ENCODE measurements around the gene SPCS1.
"Not testable (repeated sequence)": the region's sequence is repeated elsewhere in the genome, so short reads cannot be mapped to it uniquely, and the experiment has no call there.

Gene SPCS1

DNA sequence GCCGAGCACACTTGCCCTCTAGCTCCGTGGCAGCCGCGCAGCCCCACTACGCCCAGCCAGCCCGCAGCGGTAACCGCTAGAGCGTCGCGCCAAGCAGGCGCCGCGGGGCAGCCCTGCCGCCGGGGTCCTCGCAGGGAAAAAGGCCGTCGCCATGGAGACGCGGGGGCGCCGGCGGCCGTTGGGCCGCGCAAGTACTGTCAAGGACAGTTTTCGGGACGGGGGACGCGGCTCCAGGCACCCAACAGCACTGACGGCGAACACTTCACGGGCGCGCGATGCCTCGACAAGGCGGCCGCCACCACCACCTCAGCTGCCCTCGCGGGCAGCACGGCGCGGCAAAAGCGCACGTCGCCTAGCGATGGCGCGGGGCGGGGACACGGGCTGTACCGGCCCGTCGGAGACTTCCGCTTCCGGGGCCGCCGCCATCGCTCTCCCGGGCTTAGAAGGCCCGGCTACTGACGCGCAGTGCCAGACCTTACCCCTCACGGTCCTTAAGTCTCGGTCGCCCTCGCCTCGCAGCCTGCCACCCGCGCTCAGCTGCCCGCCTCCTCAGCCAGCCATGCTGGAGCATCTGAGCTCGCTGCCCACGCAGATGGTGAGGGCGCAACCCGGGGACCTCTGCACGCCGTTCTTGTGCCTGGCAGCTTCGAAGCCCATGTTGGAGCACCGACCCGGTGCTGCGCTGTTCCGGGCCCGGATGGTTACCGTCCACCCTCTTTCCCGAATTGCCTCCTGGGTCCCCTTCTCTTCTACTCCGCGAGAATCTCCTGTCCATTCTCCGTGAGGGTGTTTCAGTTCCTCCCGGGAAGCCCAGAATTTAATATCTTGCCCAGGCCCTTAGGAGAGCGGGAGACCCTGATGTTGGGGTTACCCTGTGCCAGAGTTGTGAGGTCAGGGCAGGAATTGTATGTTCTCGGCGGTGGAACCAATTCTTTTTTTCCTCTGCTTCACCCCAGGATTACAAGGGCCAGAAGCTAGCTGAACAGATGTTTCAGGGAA lies at the start of gene SPCS1, which contains the start of gene GLT8D1:
TSS of gene SPCS1 (plus strand) at position 419 of the 999 bp plus-strand sequence. CDS start at position 560, 141 bp downstream.
TSS of gene GLT8D1 (minus strand) at position 104 of the 999 bp plus-strand sequence. CDS start 5,331 bp downstream, outside the sequence.
- H3K36me3 Mint-ChIP-seq (ENCODE audit: low read depth), result peaks cover 28% of the 10 kb centered on the region
- H3K27ac Mint-ChIP-seq, result peak within 1 kb of the TSS; percentile 97
- no peaks in the 10 kb centered on the region for H3K27me3 Mint-ChIP-seq
- peak within 1 kb of the TSS; percentile 98 for H3K4me3 Mint-ChIP-seq
- peaks cover 25% of the 10 kb centered on the region for H3K4me1 Mint-ChIP-seq (ENCODE audit: low read depth)
- intact Hi-C loops (cut with micrococcal nuclease), result loop anchor here (1.0 kb wide), 1 partner anchor 20 kb away; the partner anchor contains the start of gene GNL3
- no peaks in the 10 kb centered on the region for H3K9me3 Mint-ChIP-seq

DNA sequence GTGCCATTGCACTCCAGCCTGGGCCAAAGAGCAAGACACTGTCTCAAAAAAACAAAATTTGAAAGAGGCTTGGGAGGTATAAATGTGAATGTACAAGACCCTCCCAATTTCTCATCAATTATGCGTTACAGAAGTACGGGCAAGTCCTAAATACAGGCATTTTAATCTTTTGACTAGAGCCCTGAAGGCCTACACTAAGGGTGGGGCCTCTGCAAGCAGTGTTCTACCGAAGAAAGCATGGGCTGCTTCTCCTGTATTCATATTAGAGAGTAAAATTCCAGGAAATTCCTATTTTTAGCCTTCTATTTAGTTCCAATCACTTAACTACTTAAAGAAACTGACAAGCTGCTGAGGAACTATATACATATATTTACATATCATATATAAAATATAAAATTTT lies 45.9 kb upstream of the SPCS1 start:
- H3K4me3 Mint-ChIP-seq, result no peak overlapping the region
- no peak overlapping the region for H3K27ac Mint-ChIP-seq
- no peaks in the 10 kb centered on the region for H3K9me3 Mint-ChIP-seq
- no peaks in the 10 kb centered on the region for H3K4me1 Mint-ChIP-seq (ENCODE audit: low read depth)
- intact Hi-C loops (cut with micrococcal nuclease), result no loop called here
- no peaks in the 10 kb centered on the region for H3K27me3 Mint-ChIP-seq
- H3K36me3 Mint-ChIP-seq (ENCODE audit: low read depth), result peaks cover 100% of the 10 kb centered on the region

GRCh38 chr3:52663098-52663497 lies 42.8 kb upstream of the SPCS1 start:
- Mint-ChIP-seq H3K27me3 (no peaks in the 10 kb centered on the region), H3K9me3 (no peaks in the 10 kb centered on the region), H3K36me3 (ENCODE audit: low read depth) (peaks cover 100% of the 10 kb centered on the region), H3K4me3 (no peak overlapping the region), H3K27ac (no peak overlapping the region), H3K4me1 (ENCODE audit: low read depth) (no peaks in the 10 kb centered on the region)
- intact Hi-C loops (cut with micrococcal nuclease), result no loop called here

- Mint-ChIP-seq H3K27ac (no peak overlapping the region), H3K4me3 (no peak overlapping the region), H3K27me3 (no peaks in the 10 kb centered on the region), H3K36me3 (ENCODE audit: low read depth) (peaks cover 95% of the 10 kb centered on the region), H3K9me3 (no peaks in the 10 kb centered on the region), H3K4me1 (ENCODE audit: low read depth) (peaks cover 30% of the 10 kb centered on the region)
- intact Hi-C loops (cut with micrococcal nuclease), result no loop called here
These were observed 35.0 kb upstream of the SPCS1 start for GRCh38 chr3:52670621-52671521.

DNA sequence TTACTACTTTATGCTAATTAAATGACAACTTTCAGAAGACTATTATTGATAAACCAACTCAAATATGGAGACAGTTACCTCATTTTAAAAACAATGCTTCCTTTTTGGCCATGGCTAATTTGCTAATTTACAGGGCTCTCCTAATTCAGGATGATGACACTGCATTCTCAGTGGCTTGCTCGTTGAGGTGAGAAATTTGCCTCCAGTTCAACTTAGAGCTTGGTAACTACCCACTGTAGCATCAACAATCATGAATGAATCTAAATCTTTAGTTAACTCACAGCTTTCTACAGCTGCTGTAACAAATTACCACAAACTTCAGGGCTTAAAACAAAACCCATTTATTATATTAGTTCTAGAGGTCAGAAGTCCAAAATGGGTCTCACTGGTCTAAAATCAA lies 34.2 kb upstream of the SPCS1 start:
- peaks cover 94% of the 10 kb centered on the region for H3K36me3 Mint-ChIP-seq (ENCODE audit: low read depth)
- H3K4me3 Mint-ChIP-seq, result no peak overlapping the region
- H3K4me1 Mint-ChIP-seq (ENCODE audit: low read depth), result peaks cover 35% of the 10 kb centered on the region
- H3K27me3 Mint-ChIP-seq, result no peaks in the 10 kb centered on the region
- no peaks in the 10 kb centered on the region for H3K9me3 Mint-ChIP-seq
- intact Hi-C loops (cut with micrococcal nuclease), result no loop called here
- no peak overlapping the region for H3K27ac Mint-ChIP-seq

DNA sequence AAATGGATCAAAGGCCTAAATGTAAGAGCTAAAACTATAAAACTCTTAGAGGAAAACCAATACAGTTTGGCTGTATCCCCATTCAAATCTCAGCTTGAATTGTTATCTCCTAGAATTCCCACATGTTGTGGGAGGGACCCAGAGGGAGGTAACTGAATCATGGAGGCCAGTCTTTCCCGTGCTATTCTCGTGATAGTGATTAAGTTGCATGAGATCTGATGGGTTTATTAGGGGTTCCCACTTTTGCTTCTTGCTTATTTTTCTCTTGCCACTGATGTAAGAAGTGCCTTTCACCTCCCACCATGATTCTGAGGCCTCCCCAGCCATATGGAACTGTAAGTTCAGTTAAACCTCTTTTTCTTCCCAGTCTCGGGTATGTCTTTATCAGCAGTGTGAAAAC lies 29.7 kb upstream of the SPCS1 start:
- H3K9me3 Mint-ChIP-seq; H3K27me3 Mint-ChIP-seq; H3K27ac Mint-ChIP-seq; H3K4me3 Mint-ChIP-seq; intact Hi-C loops (cut with micrococcal nuclease): not testable (repeated sequence)
- peaks cover 52% of the 10 kb centered on the region for H3K4me1 Mint-ChIP-seq (ENCODE audit: low read depth)
- peaks cover 97% of the 10 kb centered on the region for H3K36me3 Mint-ChIP-seq (ENCODE audit: low read depth)

- intact Hi-C loops (cut with micrococcal nuclease), result no loop called here
- peak overlapping the region; percentile 22 for H3K27ac Mint-ChIP-seq
- no peaks in the 10 kb centered on the region for H3K27me3 Mint-ChIP-seq
- peaks cover 52% of the 10 kb centered on the region for H3K4me1 Mint-ChIP-seq (ENCODE audit: low read depth)
- H3K9me3 Mint-ChIP-seq, result no peaks in the 10 kb centered on the region
- H3K36me3 Mint-ChIP-seq (ENCODE audit: low read depth), result peaks cover 82% of the 10 kb centered on the region
- peak overlapping the region; percentile 41 for H3K4me3 Mint-ChIP-seq
These were observed 27.4 kb upstream of the SPCS1 start for GRCh38 chr3:52678265-52679198.

- Mint-ChIP-seq H3K4me1 (ENCODE audit: low read depth) (peaks cover 58% of the 10 kb centered on the region), H3K4me3 (no peak overlapping the region), H3K27ac (peak overlapping the region; percentile 22), H3K9me3 (no peaks in the 10 kb centered on the region), H3K36me3 (ENCODE audit: low read depth) (peaks cover 76% of the 10 kb centered on the region), H3K27me3 (no peaks in the 10 kb centered on the region)
- intact Hi-C loops (cut with micrococcal nuclease), result no loop called here
These were observed 26.7 kb upstream of the SPCS1 start for GRCh38 chr3:52679199-52679538.

DNA sequence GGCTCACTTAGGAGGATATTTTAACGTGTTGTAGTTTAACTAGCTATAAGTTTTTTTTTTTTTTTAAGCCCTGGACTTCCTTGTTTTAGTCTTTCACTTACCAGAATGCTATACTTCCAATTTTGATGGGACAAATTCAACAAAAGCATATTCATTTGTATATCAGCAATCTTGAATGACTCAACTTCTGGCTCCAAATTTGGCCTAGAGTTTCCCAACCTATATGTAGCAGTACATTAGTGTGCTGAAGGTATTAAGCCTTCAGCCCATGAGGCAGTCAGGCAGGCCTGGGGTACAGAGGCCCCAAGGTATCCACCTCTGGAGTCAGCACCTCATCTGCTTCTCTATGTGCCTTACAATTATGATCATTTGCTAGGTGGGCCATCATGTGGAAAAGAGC lies 26.1 kb upstream of the SPCS1 start:
- intact Hi-C loops (cut with micrococcal nuclease), result no loop called here
- Mint-ChIP-seq H3K4me3 (peak overlapping the region; percentile 60), H3K27ac (peak overlapping the region; percentile 22), H3K36me3 (ENCODE audit: low read depth) (peaks cover 70% of the 10 kb centered on the region), H3K4me1 (ENCODE audit: low read depth) (peaks cover 58% of the 10 kb centered on the region), H3K27me3 (no peaks in the 10 kb centered on the region), H3K9me3 (no peaks in the 10 kb centered on the region)

DNA sequence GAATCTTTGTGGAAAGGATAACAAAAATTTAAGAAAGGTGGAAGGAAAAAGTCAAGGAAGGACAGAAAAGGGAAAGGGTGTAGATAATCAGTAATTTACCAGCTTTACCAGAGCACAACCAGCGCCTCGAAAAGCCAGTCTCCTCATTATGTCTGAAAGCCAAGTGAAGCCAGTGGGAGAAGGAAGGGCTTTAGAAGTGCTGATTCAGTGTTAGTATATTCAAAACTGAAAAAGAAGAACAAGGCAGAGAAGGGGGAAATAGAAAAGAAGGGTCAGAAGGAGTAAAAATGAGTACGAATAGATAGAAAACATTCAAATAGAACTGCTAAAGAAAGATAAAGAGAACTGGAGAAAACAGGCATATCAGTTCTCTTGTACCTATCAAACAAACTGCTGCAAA lies 24.3 kb upstream of the SPCS1 start:
- intact Hi-C loops (cut with micrococcal nuclease), result no loop called here
- H3K27me3 Mint-ChIP-seq, result no peaks in the 10 kb centered on the region
- H3K27ac Mint-ChIP-seq, result peak overlapping the region; percentile 97
- no peaks in the 10 kb centered on the region for H3K9me3 Mint-ChIP-seq
- peaks cover 54% of the 10 kb centered on the region for H3K4me1 Mint-ChIP-seq (ENCODE audit: low read depth)
- H3K4me3 Mint-ChIP-seq, result peak overlapping the region; percentile 70
- peaks cover 68% of the 10 kb centered on the region for H3K36me3 Mint-ChIP-seq (ENCODE audit: low read depth)

- H3K36me3 Mint-ChIP-seq (ENCODE audit: low read depth), result peaks cover 65% of the 10 kb centered on the region
- intact Hi-C loops (cut with micrococcal nuclease), result no loop called here
- H3K4me1 Mint-ChIP-seq (ENCODE audit: low read depth), result peaks cover 52% of the 10 kb centered on the region
- peak overlapping the region; percentile 70 for H3K4me3 Mint-ChIP-seq
- no peaks in the 10 kb centered on the region for H3K27me3 Mint-ChIP-seq
- H3K9me3 Mint-ChIP-seq, result no peaks in the 10 kb centered on the region
- H3K27ac Mint-ChIP-seq, result peak overlapping the region; percentile 97
These were observed 23.9 kb upstream of the SPCS1 start for GRCh38 chr3:52682016-52682415.

DNA sequence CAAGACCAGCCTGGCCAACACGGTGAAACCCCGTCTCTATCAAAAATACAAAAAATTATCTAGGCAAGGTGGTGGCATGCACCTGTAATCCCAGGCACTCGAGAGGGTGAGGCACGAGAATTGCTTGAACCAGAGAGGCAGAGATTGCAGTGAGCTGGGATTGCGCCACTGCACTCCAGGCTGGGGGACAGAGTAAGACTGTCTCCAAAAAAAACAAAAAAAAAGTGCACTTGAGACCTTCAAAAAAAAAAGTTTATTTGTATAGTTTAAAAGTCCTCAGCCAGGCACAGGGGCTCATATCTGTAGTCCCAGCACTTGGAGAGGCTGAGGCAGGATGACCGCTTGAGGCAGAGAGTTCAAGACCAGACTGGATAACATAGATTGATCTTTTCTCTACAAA lies 22.3 kb upstream of the SPCS1 start:
- intact Hi-C loops (cut with micrococcal nuclease), result no loop called here
- Mint-ChIP-seq H3K36me3 (ENCODE audit: low read depth) (peaks cover 65% of the 10 kb centered on the region), H3K27me3 (no peaks in the 10 kb centered on the region), H3K4me1 (ENCODE audit: low read depth) (peaks cover 53% of the 10 kb centered on the region), H3K27ac (peak overlapping the region; percentile 97), H3K4me3 (no peak overlapping the region), H3K9me3 (no peaks in the 10 kb centered on the region)

DNA sequence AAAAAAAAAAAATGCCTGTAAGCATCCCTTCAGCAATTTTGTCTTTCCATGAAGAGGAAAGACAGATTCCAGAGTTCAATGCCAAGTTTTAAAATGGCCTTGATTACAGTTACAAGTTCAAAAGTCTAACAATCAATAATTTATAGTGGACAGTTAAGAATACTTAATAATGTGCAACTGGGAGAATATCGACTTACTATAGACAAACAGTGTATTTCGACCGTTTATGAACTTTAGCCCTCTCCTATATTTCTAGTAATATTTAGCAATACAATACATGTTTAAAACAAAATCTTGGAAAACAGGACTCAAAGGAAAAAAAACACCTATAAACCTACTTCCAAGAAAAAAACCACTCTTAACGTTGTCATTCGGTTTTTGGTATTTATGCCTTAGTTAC lies 21.7 kb upstream of the SPCS1 start:
- Mint-ChIP-seq H3K36me3 (ENCODE audit: low read depth) (peaks cover 65% of the 10 kb centered on the region), H3K4me1 (ENCODE audit: low read depth) (peaks cover 52% of the 10 kb centered on the region), H3K9me3 (no peaks in the 10 kb centered on the region), H3K27ac (peak overlapping the region; percentile 97), H3K4me3 (no peak overlapping the region), H3K27me3 (no peaks in the 10 kb centered on the region)
- intact Hi-C loops (cut with micrococcal nuclease), result no loop called here
